HG02852 (cell line): Measurements from ENCODE around the gene AGPAT4.

Source experiments
- ATAC-seq: cut with Tn5 transposase; IDR thresholded peaks from one replicate; pipeline ENCODE4 v1.9.1; 2021; ENCODE audit warnings: mild to moderate bottlenecking, moderate library complexity; ENCODE audit not compliant: unreplicated experiment

AGPAT4 gene

GRCh38 chr6:161284653-161285052 is 10.8 kb upstream of the AGPAT4 start:
- no peak for ATAC-seq

DNA sequence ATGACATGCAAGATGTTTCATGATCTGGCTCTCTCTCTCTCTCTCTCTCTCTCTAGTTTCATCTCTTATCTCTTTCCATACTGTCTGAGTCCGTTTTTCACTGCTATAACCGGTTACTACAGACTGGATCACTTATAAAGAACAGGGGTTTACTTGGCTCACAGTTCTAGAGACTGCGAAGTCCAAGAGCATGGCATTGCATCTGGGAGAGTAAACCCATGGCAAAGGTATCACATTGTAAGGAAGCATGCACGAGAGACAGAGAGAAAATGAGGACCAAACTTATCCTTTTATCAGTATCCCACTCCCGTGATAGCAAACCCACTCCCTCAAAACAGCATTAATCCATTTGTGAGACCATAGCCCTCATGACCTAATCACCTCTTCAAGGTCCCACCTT is 7.2 kb upstream of the AGPAT4 start:
- no peak for ATAC-seq

DNA sequence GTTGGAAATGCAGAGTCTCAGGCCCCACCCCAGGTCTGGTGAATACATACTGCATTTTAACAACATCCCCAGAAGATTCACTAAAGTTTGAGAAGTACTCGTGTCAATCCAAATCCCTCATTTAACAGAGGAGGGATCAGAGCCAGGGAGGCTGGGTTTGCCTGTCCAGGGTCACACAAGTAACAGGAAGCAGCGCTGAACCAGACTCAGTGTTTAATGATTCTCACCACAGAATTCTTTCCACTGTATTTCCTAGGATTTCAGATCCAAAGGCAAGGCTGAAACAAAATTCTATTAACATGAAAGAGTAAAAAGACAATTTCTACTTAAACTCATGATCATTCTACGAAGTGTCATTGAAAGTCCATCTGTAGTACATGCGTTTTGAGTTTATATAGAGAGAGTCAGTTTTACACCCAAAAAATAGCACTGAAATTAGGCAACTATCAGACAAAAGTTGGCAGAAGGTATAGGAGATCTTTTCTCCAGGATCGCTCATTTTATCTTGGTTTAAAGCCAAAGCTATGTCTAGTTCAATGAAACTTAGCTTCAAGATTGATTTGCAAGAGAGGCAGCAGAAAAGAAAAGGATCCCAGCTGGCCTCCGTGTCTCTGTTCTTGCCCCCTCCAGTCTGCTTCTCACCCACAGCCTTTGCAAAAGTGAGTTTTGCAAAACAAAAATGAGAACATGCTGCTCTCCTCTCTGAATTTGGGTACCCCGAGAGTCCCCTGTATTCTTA is 6.0 kb upstream of the AGPAT4 start:
- ATAC-seq = no peak

DNA sequence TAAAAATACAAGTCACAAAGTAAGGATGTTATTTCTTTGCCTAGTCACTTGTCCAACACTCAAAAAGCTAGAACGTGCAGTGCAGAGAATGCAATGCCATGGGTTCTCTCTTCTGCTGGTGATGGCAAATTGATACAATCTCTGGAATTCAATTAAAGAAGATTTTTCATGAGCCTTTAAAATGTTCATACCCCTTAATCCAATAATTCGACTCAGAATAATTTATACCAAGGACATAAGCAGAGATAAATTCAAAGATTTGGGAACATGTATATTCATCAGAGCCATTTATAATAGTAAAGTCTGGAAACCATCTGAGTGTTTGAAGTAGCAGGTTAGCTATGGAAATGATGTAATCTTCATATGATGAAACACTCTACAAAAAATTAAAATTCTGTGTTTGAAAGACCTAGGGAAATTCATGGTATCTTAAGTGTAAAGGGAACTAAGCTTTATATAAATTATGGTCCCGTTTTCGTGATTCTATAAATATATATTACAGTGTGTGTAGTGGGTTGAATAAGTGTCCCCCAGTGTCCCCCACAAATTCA is 2.8 kb upstream of the AGPAT4 start:
- ATAC-seq = no peak

DNA sequence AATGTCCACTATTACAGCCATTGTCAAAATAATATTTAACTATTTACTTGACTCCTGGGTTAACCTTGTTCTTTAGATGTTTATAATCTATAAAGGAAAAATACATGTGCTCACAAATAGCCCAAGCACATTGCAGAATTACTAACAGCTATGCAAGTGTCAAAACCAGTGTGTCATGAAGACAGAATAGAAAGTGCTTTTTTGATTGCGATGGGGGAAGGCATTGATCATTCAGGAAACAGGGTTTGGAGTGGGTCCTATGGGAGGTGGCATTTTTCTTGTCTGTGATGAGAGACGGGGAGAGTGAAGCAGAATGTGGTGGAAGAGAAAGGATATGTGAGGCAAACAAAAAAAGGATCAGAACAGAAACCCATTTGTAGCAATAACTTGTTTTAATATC is 1.0 kb upstream of the AGPAT4 start:
- no peak for ATAC-seq

- no peak for ATAC-seq
These were observed 612 bp upstream of the AGPAT4 start for GRCh38 chr6:161274488-161274858.

- ATAC-seq = peak; percentile 14
These were observed 548 bp downstream of the AGPAT4 start for GRCh38 chr6:161273274-161273751.

GRCh38 chr6:161272635-161273273 is 1.1 kb downstream of the AGPAT4 start:
- ATAC-seq = no peak

DNA sequence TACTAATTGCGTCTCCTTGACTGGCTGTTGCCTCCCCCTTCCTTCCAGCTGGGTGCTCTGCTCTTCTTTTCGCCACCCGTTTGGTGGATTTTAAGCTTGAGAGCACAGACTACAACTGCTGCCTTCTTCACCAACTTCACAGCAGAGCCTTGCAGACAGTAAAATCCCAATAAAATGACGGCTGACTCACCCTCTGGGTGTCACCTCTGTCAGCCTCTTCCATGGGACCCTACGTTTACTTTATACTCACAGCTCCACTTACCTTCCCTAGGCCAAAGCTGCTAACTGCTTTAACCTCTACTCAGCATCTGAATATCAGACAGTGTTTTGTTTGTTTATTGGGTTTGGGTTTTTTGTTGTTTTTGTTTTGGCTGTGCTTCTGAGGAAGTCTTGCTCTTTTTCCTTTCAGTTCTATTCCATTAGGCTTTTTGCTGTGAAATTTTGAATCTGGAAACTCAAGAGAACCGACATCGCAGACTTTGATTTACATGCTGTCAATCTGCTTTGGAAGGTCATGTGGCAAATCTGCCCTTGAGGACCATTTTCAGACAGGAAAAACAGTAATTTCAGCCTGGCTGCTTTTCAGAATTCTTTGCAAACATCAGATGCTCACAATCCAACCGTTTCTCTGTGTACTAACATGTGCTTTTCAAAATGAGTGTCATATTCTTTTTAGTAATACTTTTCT is 2.4 kb downstream of the AGPAT4 start:
- no peak for ATAC-seq

DNA sequence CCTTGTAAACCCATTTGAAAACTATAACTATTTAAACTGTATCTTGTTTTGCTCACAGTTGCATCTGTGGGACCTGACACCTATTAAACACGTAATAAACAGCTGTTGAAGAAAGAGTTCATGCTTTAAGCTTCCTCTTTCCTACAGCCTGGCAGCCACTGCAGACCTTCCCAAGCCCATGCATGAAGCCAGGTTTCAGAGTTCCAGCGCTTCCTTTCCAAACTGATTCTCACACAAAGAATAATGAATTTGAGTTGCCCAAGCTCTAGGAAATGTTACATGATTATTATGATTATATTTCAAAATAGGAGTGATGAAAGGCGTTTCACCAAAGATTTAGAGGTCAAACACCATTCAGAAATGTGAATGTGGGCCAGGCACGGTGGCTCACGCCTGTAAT is 3.7 kb downstream of the AGPAT4 start:
- no peak for ATAC-seq

DNA sequence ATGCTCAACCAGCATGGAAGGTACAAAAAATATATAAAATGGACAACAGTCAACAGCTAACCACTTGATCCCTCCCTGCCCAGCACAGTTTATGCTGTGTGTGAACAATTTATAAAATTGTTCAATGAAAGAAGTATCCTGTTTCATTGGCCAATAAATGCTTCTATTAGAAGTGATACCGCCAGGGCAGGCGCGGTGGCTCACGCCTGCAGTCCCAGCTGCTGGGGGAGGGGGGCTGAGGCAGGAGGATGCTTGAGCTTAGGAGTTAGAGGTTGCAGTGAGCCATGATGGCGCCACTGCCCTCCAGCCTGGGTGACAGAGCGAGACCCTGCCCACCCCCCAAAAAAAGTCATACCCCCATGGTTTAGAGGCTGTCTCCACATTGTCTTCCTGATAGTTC is 4.6 kb downstream of the AGPAT4 start:
- ATAC-seq = no peak

DNA sequence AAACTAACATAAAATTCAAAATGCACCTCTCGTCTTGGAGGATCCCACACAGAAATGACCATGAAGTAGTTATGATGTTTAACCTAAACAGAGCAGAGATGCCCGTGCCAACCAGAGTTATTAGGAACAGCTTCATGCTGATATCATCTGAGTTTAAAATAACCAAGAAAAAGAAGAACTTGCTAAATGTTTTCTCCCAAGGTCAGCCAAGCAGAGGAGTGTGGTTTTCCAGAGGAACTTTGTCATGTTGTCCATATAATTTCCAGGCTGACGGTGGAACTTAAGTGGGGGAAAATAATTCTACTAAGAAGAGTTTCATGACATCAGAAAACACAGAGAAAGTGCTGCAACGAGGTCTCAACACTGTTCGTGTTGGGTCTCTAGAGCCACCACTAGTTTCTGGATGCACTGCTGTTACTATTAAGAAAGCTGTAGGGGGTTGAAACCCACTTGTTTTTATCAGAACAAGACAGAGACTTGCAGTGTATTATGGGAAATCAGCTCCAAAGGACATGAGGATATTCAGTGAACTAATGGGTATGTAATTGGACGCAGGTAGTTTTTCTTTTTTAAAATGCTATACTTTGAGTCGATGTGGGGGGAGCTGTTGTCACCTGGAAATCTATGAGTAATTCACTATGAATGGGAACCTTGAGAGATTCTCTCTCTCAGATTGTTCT is 5.2 kb downstream of the AGPAT4 start:
- ATAC-seq = no peak

DNA sequence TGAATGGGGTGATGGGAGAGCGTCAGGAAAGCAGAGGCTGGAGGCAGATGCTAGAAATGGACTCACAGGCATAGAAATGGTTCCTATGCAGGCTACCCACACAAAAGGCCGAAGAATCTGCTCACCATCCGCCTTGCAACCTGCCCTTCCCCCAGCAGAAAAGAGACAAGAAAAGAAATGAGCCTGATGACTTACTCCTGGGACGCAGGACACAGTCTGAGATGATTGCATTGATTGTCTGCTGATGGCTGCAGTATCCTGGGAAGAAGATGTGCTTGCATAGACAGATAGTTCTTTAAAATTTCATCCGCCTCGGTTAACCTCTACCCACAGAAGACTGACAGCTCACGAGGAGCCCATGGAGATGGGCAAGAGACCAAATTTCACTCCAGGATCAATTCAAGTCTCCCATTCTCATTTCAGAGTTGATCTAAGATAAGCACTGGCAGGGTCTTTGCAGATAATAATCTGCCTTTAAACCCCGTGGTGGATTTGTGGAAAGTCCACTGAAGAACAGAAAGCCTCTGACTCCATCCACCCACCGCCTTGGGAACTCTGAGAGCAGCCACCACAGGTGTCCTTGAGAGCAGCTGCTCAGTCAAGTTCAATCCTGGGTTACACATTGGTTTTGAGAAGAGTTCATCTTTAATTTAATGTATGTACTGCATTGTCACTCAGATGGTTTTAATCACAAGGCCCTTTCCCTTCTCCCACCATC is 7.2 kb downstream of the AGPAT4 start:
- no peak for ATAC-seq

DNA sequence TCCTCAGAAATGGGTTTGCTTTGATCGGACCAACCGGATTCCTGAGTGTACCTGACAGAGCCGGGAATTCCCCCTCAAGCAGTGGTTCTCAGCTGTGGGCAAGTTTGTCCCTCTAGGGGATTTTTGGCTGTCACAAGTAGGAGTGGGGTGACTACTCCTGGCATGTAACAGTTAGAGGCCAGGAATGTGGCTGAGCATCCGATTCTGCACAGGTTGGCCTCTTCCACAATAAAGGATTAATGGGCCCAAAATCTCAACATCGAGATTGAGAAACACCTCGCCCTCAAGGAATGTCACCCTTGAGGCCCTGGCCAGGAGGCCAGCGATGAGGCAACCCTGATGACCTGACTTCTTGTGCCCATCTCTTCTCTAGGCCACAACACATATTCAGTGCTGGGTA is 7.9 kb downstream of the AGPAT4 start:
- peak; percentile 69 for ATAC-seq

DNA sequence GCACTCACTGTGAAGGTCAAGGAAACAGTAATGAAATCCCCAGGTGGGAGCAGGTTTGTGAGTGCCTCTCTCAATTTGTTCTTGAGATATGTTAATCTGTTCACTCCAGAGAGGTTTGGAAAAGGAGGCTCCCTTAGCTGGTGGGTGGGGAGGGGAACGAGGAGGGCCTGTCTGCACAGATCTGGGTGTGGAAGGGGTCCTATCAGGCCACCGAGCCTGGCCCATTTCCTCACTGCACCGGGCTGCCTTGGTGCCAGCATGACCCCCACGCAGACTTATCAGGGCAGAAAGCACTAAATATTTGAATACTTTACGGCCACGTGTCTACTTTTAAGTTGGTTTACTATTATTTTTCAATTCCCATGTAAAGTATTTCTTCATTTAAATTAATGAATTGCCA is 8.3 kb downstream of the AGPAT4 start:
- no peak for ATAC-seq

DNA sequence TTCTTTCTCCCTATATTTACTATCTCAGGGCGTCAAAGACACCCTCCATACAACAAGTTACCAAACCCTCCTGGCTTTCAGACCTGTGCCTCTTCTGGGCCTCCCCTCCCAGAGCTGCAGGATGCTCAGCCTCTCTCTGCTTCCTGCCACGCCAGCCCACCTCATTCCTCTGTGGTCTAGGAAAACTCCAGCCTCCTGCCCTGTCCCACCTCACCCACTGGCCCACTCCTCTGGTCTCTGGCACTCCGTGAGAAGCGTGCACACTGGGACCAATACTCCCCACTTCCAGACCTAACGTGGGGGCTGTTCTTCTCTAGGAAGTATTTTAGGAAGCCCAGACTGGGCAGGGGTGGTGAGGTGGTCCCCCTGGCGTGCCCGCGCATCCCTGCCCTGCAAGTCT is 9.7 kb downstream of the AGPAT4 start:
- no peak for ATAC-seq

DNA sequence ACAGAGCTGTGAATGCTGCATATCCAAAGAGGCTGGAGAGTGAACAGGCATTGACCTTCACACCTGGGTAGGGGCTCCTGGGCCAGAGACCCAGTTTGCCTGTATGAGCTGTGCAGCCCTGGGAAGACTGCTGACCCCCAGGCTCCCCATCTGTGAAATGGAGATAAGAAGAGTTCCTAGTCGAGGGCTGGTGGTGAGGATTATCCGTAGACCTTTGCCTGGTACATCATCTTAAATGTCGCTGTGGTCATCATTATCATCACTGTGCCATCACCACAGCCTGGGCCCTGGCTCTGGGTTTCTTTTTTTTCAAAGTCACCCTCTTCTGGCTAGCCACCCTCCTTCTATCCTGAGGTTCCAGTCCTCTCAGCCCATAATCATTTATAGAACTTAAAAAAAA is 12.0 kb downstream of the AGPAT4 start:
- no peak for ATAC-seq

GRCh38 chr6:161261325-161261724 is 12.5 kb downstream of the AGPAT4 start:
- no peak for ATAC-seq

GRCh38 chr6:161259302-161259701 is 14.6 kb downstream of the AGPAT4 start:
- ATAC-seq = no peak

GRCh38 chr6:161257793-161258457 is 15.9 kb downstream of the AGPAT4 start:
- ATAC-seq = no peak
